ENCODE data around the gene PLCB2.
A peak's percentile ranks its signal among the peaks of the same experiment; 100 is the strongest.

The PLCB2 gene

GRCh38 chr15:40307421-40308211 is at the start of gene PLCB2:
TSS of gene PLCB2 (minus strand) at chr15:40307935. CDS start at chr15:40307672, 263 bp downstream.
- DNase-seq = peak; percentile 63

- DNase-seq = no peak
These were observed 49.5 kb upstream of the PLCB2 start for GRCh38 chr15:40357246-40357645.

- DNase-seq = no peak
These were observed 48.3 kb upstream of the PLCB2 start for GRCh38 chr15:40355976-40356585.

- DNase-seq = no peak
These were observed 46.9 kb upstream of the PLCB2 start for GRCh38 chr15:40354408-40355171.

- no peak for DNase-seq
These were observed 46.0 kb upstream of the PLCB2 start for GRCh38 chr15:40353697-40354096.

GRCh38 chr15:40352281-40352901 is 44.7 kb upstream of the PLCB2 start:
- DNase-seq = no peak

GRCh38 chr15:40349163-40349562 is 41.4 kb upstream of the PLCB2 start:
- DNase-seq = no peak

GRCh38 chr15:40348474-40348870 is 40.7 kb upstream of the PLCB2 start:
- no peak for DNase-seq

GRCh38 chr15:40347559-40348473 is 40.1 kb upstream of the PLCB2 start:
- DNase-seq = no peak

GRCh38 chr15:40346579-40347558 is 39.1 kb upstream of the PLCB2 start:
- no peak for DNase-seq

- DNase-seq = no peak
These were observed 38.3 kb upstream of the PLCB2 start for GRCh38 chr15:40345867-40346578.

GRCh38 chr15:40345225-40345866 is 37.6 kb upstream of the PLCB2 start:
- DNase-seq = no peak

- peak; percentile 71 for DNase-seq
These were observed 36.9 kb upstream of the PLCB2 start for GRCh38 chr15:40344631-40345120.

GRCh38 chr15:40344217-40344616 is 36.5 kb upstream of the PLCB2 start:
- DNase-seq = no peak

GRCh38 chr15:40343512-40343911 is 35.8 kb upstream of the PLCB2 start:
- no peak for DNase-seq

- no peak for DNase-seq
These were observed 34.9 kb upstream of the PLCB2 start for GRCh38 chr15:40342416-40343320.

GRCh38 chr15:40340740-40341400 is 33.1 kb upstream of the PLCB2 start, which contains the start of gene CCDC9B:
TSS of gene CCDC9B (minus strand) at chr15:40340939. CDS start at chr15:40340819, 120 bp downstream.
- no peak for DNase-seq

Measured in CD4-positive, alpha-beta T cell treated with Interleukin-4 for 4 hours (primary cell).